Measurements from ENCODE around the gene DSG2. TPM values are rescaled to one million over a fixed set of nuclear protein-coding genes. Genes with fewer than 3 reads are reported as not detected.

DSG2 gene
- total RNA-seq, 1 donor from 2014 or later: 49.6 TPM

GRCh38 chr18:31578126-31578525 is 80.1 kb downstream of the DSG2 start:
- ATAC-seq: no peak
- DNase-seq: no peak
- intact Hi-C loops (cut with micrococcal nuclease): no loop called here

- ATAC-seq: no peak
- intact Hi-C loops (cut with micrococcal nuclease): no loop called here
These were observed 81.4 kb downstream of the DSG2 start for GRCh38 chr18:31579375-31579774.

GRCh38 chr18:31581498-31582197 is 83.7 kb downstream of the DSG2 start:
- DNase-seq: no peak
- intact Hi-C loops (cut with micrococcal nuclease): no loop called here
- ATAC-seq: no peak

More at GRCh38 chr18:31579375-31579774, 81.4 kb downstream of the DSG2 start:
- no peak for DNase-seq

- no peak for DNase-seq
- intact Hi-C loops (cut with micrococcal nuclease): no loop called here
- ATAC-seq: no peak
These were observed 85.3 kb downstream of the DSG2 start for GRCh38 chr18:31583185-31583854.

GRCh38 chr18:31585991-31586390 is 88.0 kb downstream of the DSG2 start:
- ATAC-seq (no peak), DNase-seq (no peak)
- intact Hi-C loops (cut with micrococcal nuclease): no loop called here

GRCh38 chr18:31586616-31587015 is 88.6 kb downstream of the DSG2 start:
- ATAC-seq (no peak), DNase-seq (no peak)
- intact Hi-C loops (cut with micrococcal nuclease): no loop called here

- no peak for DNase-seq
- intact Hi-C loops (cut with micrococcal nuclease): no loop called here
- ATAC-seq: no peak
These were observed 89.6 kb downstream of the DSG2 start for GRCh38 chr18:31587529-31587928.

- no peak for DNase-seq
- intact Hi-C loops (cut with micrococcal nuclease): no loop called here
- ATAC-seq: no peak
These were observed 92.6 kb downstream of the DSG2 start for GRCh38 chr18:31590570-31590969.

GRCh38 chr18:31591113-31591512 is 93.1 kb downstream of the DSG2 start:
- ATAC-seq: no peak
- no peak for DNase-seq
- intact Hi-C loops (cut with micrococcal nuclease): no loop called here

GRCh38 chr18:31591628-31592027 is 93.7 kb downstream of the DSG2 start, which contains the start of gene TTR:
Gene TTR (plus strand): TSS chr18:31591877. CDS start chr18:31591903, 26 bp downstream.
- intact Hi-C loops (cut with micrococcal nuclease): no loop called here
- no peak for ATAC-seq
- DNase-seq: no peak

GRCh38 chr18:31592506-31593157 is 94.7 kb downstream of the DSG2 start:
- intact Hi-C loops (cut with micrococcal nuclease): no loop called here
- DNase-seq (no peak), ATAC-seq (no peak)

- DNase-seq (no peak), ATAC-seq (no peak)
- intact Hi-C loops (cut with micrococcal nuclease): no loop called here
These were observed 97.3 kb downstream of the DSG2 start for GRCh38 chr18:31595121-31595771.

- no peak for ATAC-seq
- DNase-seq: no peak
- intact Hi-C loops (cut with micrococcal nuclease): no loop called here
These were observed 98.3 kb downstream of the DSG2 start for GRCh38 chr18:31596081-31596872.

GRCh38 chr18:31598021-31598805 is 100.2 kb downstream of the DSG2 start:
- DNase-seq (no peak), ATAC-seq (no peak)
- intact Hi-C loops (cut with micrococcal nuclease): no loop called here
